GM23338 (cell line): ENCODE results near the gene ITGB5. TPM values are rescaled to one million over a fixed set of nuclear protein-coding genes. Genes with fewer than 3 reads are reported as not detected.

ENCODE experiments used
- ATAC-seq: fragments of 200-7000 bp; cut with Tn5 transposase; 3 replicates; pipeline ENCODE4 v1.9.1; 2020
- DNase-seq: peaks from one replicate; pipeline ENCODE4 v3.0.0-alpha.2; 2015; ENCODE audit warnings: low spot score
- H2AFZ ChIP-seq: fragments of 200-600 bp; sonication (generic); 2 replicates; pipeline ENCODE4 v1.8.0; 2016; ENCODE audit warnings: antibody characterized with exemption, mild to moderate bottlenecking, moderate library complexity
- H3F3A ChIP-seq: fragments of 200-600 bp; sonication (generic); replicated peaks from 2 replicates; pipeline ENCODE4 v1.8.0; 2017; ENCODE audit warnings: antibody characterized with exemption, mixed run types, low read depth
- H3K27ac ChIP-seq: fragments of 200-600 bp; sonication (generic); 2 replicates; pipeline ENCODE4 v1.6.1; 2016; ENCODE audit warnings: low read depth
- H3K27me3 ChIP-seq: fragments of 200-600 bp; sonication (generic); 2 replicates; pipeline ENCODE4 v1.8.0; 2016; ENCODE audit warnings: mild to moderate bottlenecking, mixed run types, moderate library complexity; ENCODE audit not compliant: insufficient read depth
- H3K36me3 ChIP-seq: fragments of 200-600 bp; sonication (generic); 2 replicates; pipeline ENCODE4 v1.8.0; 2016; ENCODE audit warnings: mild to moderate bottlenecking; ENCODE audit not compliant: insufficient read depth
- H3K4me1 ChIP-seq: fragments of 200-600 bp; sonication (generic); 2 replicates; pipeline ENCODE4 v1.8.0; 2016; ENCODE audit warnings: mild to moderate bottlenecking, moderate library complexity; ENCODE audit not compliant: insufficient read depth
- H3K4me2 ChIP-seq: fragments of 200-600 bp; sonication (generic); 2 replicates; pipeline ENCODE4 v1.7.1; 2017; ENCODE audit warnings: mixed run types
- H3K4me3 ChIP-seq: fragments of 200-600 bp; sonication (generic); 2 replicates; pipeline ENCODE4 v1.6.1; 2016; ENCODE audit warnings: mixed run types
- H3K79me2 ChIP-seq: fragments of 200-600 bp; sonication (generic); replicated peaks from 2 replicates; pipeline ENCODE4 v1.8.0; 2017; ENCODE audit warnings: mild to moderate bottlenecking; ENCODE audit not compliant: insufficient read depth
- H3K9me2 ChIP-seq: fragments of 200-600 bp; sonication (generic); 2 replicates; pipeline ENCODE4 v1.8.0; 2017; ENCODE audit not compliant: insufficient read depth
- H4K20me1 ChIP-seq: fragments of 200-600 bp; sonication (generic); replicated peaks from 2 replicates; pipeline ENCODE4 v1.8.0; 2017; ENCODE audit warnings: mild to moderate bottlenecking; ENCODE audit not compliant: insufficient read depth
- H3K27ac Mint-ChIP-seq: 2 replicates; pipeline ENCODE4 v1.8.0; 2020; ENCODE audit warnings: inconsistent platforms, mild to moderate bottlenecking, moderate library complexity, mixed read lengths
- H3K27me3 Mint-ChIP-seq: 3 replicates; pipeline ENCODE4 v1.8.0; 2022; ENCODE audit warnings: low read depth, mild to moderate bottlenecking, moderate library complexity, mixed read lengths, inconsistent platforms; ENCODE audit not compliant: insufficient read depth, poor library complexity
- H3K36me3 Mint-ChIP-seq: 3 replicates; pipeline ENCODE4 v1.8.0; 2021; ENCODE audit warnings: low read depth, mild to moderate bottlenecking, inconsistent platforms, moderate library complexity, mixed read lengths
- H3K4me1 Mint-ChIP-seq: 3 replicates; pipeline ENCODE4 v1.8.0; 2020; ENCODE audit warnings: mild to moderate bottlenecking, inconsistent platforms, mixed read lengths
- H3K4me3 Mint-ChIP-seq: 3 replicates; pipeline ENCODE4 v1.8.0; 2021; ENCODE audit warnings: moderate library complexity, mild to moderate bottlenecking, inconsistent platforms, mixed read lengths
- H3K9me3 Mint-ChIP-seq: 3 replicates; pipeline ENCODE4 v1.8.0; 2020; ENCODE audit warnings: moderate library complexity, mild to moderate bottlenecking, inconsistent platforms, mixed read lengths
- CREB1 ChIP-seq: fragments of 250-450 bp; sonication (Bioruptor Pico); IDR thresholded peaks from 2 replicates; pipeline ENCODE4 v1.5.0; 2020; ENCODE audit warnings: low read depth, mild to moderate bottlenecking, moderate library complexity
- EZH2 ChIP-seq: fragments of 200-600 bp; sonication (generic); IDR thresholded peaks from one replicate; pipeline ENCODE4 v1.8.0; 2017; ENCODE audit warnings: antibody characterized with exemption, mild to moderate bottlenecking, low read depth; ENCODE audit not compliant: unreplicated experiment
- EZH2phosphoT487 ChIP-seq: fragments of 200-600 bp; sonication (generic); IDR thresholded peaks from one replicate; pipeline ENCODE4 v1.8.1; 2018; ENCODE audit warnings: antibody characterized with exemption; ENCODE audit not compliant: unreplicated experiment
- JUNB ChIP-seq: IDR thresholded peaks from one replicate; pipeline ENCODE4 v1.6.1; 2016; ENCODE audit warnings: antibody characterized with exemption; ENCODE audit not compliant: unreplicated experiment
- NANOG ChIP-seq: IDR thresholded peaks from 2 replicates; pipeline ENCODE4 v1.6.1; 2016; ENCODE audit warnings: antibody characterized with exemption, borderline replicate concordance
- POLR2AphosphoS5 ChIP-seq: IDR thresholded peaks from 2 replicates; pipeline ENCODE4 v1.6.1; 2016; ENCODE audit warnings: antibody characterized with exemption, low read depth
- STAT1 ChIP-seq: IDR thresholded peaks from one replicate; pipeline ENCODE4 v1.6.1; 2016; ENCODE audit warnings: antibody characterized with exemption; ENCODE audit not compliant: unreplicated experiment
- ZNF331 ChIP-seq: fragments of 250-450 bp; sonication (Bioruptor Pico); IDR thresholded peaks from 2 replicates; pipeline ENCODE4 v1.5.0; 2020; ENCODE audit warnings: low read depth, mild to moderate bottlenecking, moderate library complexity
- long read RNA-seq: library from polyadenylated mRNA; unstranded; transcript quantifications from one replicate; pipeline ENCODE4 v2.0.0, GENCODE V29; 2020; ENCODE audit not compliant: unreplicated experiment
- polyA plus RNA-seq: library from polyadenylated mRNA; unstranded; fragments of >200 nt; fragmentation: Nextera tagmentation; extraction: Ambion mirVana; gene quantifications from 2 replicates; pipeline ENCODE4 v1.2.1, GENCODE V29; 2016
- total RNA-seq: library from RNA; depleted of rRNA; stranded (reverse); fragments of >200 nt; shearing (Covaris generic); gene quantifications from 2 replicates; pipeline ENCODE4 v1.2.3, GENCODE V29; 2014; rRNA removed
- TF ChIP-seq, protein P1 (sequence below), 2 experiments: fragments of 200-600 bp in 1 of 2; sonication (generic) in 1 of 2; conservative IDR thresholded peaks; 2 replicates each; pipeline versions ENCODE4 v1.5.1 to v1.6.1; 2016 to 2017; ENCODE audit warnings: antibody characterized with exemption in 2 of 2, low read depth in 2 of 2, mild to moderate bottlenecking in 2 of 2, moderate library complexity in 1 of 2
- TF ChIP-seq, protein P2 (sequence below): IDR thresholded peaks from one replicate; pipeline ENCODE4 v1.6.1; 2018; ENCODE audit warnings: antibody characterized with exemption; ENCODE audit not compliant: unreplicated experiment

The ITGB5 gene
- total RNA-seq (242 and 269 TPM in 2 replicates), polyA plus RNA-seq (63.6 and 68.2 TPM in 2 replicates)
- long read RNA-seq, full-length matches to known transcripts = 3 of 18 reads
- long read RNA-seq, partial matches to known transcripts = 7 of 18 reads
- long read RNA-seq, other reads (novel, unspliced or antisense) = 8 of 18 reads

- H3K4me3 ChIP-seq = peak within 1 kb of the TSS; percentile 71
- H3K9me2 ChIP-seq = no peaks in the 10 kb centered on the region
- peak; percentile 67 for ATAC-seq
- H3K27me3 ChIP-seq = no peaks in the 10 kb centered on the region
- Mint-ChIP-seq H3K9me3 (peaks cover 3% of the 10 kb centered on the region), H3K4me1 (peaks cover 63% of the 10 kb centered on the region), H3K36me3 (peaks cover 15% of the 10 kb centered on the region; the same call in 2 of the 3 replicates), H3K27ac (peak within 1 kb of the TSS; percentile 91), H3K27me3 (peaks cover 31% of the 10 kb centered on the region), H3K4me3 (peak within 1 kb of the TSS; percentile 86)
- peaks cover 34% of the 10 kb centered on the region for H3K4me1 ChIP-seq
- H2AFZ ChIP-seq = no peak within 1 kb of the TSS
- H3K36me3 ChIP-seq = no peaks in the 10 kb centered on the region
- DNase-seq = peak; percentile 86
- H3K79me2 ChIP-seq = peaks cover 37% of the 10 kb centered on the region
- TF ChIP-seq POLR2AphosphoS5 (peak; percentile 71), ZNF331 (no peak)
- peaks cover 10% of the 10 kb centered on the region for H3F3A ChIP-seq
- H4K20me1 ChIP-seq = no peaks in the 10 kb centered on the region
- H3K4me2 ChIP-seq = peak within 1 kb of the TSS; percentile 88
- peak within 1 kb of the TSS; percentile 97 for H3K27ac ChIP-seq
Observed at GRCh38 chr3:124887177-124887931, at the start of gene ITGB5. Gene ITGB5 (minus strand): TSS chr3:124887365. CDS start chr3:124887000, 365 bp downstream.

- no peak overlapping the region for H3K4me3 ChIP-seq
- DNase-seq = no peak
- H3K4me2 ChIP-seq = no peak overlapping the region
- H3K27me3 ChIP-seq = no peaks in the 10 kb centered on the region
- no peak overlapping the region for H3K27ac ChIP-seq
- no peak for ATAC-seq
- peaks cover 9% of the 10 kb centered on the region for H3K27me3 Mint-ChIP-seq
- no peak overlapping the region for H2AFZ ChIP-seq
- H3K4me1 Mint-ChIP-seq = no peaks in the 10 kb centered on the region
- no peak overlapping the region for H3K27ac Mint-ChIP-seq
- H3K79me2 ChIP-seq = no peaks in the 10 kb centered on the region
- H3K9me3 Mint-ChIP-seq = no peaks in the 10 kb centered on the region
- no peaks in the 10 kb centered on the region for H3K36me3 Mint-ChIP-seq
- H3K36me3 ChIP-seq = no peaks in the 10 kb centered on the region
- no peaks in the 10 kb centered on the region for H3K4me1 ChIP-seq
- peaks cover 4% of the 10 kb centered on the region; the same call in 1 of the 2 replicates for H3K9me2 ChIP-seq
- no peaks in the 10 kb centered on the region for H4K20me1 ChIP-seq
- H3F3A ChIP-seq = no peaks in the 10 kb centered on the region
- no peak overlapping the region for H3K4me3 Mint-ChIP-seq
- TF ChIP-seq CREB1 (CRISPR knock-in tag) (no peak), ZNF331 (no peak), EZH2phosphoT487 (no peak), JUNB (no peak), EZH2 (no peak), NANOG (no peak), STAT1 (no peak), POLR2AphosphoS5 (no peak)
- TF ChIP-seq, protein P1, sequence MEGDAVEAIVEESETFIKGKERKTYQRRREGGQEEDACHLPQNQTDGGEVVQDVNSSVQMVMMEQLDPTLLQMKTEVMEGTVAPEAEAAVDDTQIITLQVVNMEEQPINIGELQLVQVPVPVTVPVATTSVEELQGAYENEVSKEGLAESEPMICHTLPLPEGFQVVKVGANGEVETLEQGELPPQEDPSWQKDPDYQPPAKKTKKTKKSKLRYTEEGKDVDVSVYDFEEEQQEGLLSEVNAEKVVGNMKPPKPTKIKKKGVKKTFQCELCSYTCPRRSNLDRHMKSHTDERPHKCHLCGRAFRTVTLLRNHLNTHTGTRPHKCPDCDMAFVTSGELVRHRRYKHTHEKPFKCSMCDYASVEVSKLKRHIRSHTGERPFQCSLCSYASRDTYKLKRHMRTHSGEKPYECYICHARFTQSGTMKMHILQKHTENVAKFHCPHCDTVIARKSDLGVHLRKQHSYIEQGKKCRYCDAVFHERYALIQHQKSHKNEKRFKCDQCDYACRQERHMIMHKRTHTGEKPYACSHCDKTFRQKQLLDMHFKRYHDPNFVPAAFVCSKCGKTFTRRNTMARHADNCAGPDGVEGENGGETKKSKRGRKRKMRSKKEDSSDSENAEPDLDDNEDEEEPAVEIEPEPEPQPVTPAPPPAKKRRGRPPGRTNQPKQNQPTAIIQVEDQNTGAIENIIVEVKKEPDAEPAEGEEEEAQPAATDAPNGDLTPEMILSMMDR (conservative IDR thresholded peaks at IDR 0.05; ENCODE audit: low read depth in 2 of 2) = no peak
- TF ChIP-seq, protein P2, sequence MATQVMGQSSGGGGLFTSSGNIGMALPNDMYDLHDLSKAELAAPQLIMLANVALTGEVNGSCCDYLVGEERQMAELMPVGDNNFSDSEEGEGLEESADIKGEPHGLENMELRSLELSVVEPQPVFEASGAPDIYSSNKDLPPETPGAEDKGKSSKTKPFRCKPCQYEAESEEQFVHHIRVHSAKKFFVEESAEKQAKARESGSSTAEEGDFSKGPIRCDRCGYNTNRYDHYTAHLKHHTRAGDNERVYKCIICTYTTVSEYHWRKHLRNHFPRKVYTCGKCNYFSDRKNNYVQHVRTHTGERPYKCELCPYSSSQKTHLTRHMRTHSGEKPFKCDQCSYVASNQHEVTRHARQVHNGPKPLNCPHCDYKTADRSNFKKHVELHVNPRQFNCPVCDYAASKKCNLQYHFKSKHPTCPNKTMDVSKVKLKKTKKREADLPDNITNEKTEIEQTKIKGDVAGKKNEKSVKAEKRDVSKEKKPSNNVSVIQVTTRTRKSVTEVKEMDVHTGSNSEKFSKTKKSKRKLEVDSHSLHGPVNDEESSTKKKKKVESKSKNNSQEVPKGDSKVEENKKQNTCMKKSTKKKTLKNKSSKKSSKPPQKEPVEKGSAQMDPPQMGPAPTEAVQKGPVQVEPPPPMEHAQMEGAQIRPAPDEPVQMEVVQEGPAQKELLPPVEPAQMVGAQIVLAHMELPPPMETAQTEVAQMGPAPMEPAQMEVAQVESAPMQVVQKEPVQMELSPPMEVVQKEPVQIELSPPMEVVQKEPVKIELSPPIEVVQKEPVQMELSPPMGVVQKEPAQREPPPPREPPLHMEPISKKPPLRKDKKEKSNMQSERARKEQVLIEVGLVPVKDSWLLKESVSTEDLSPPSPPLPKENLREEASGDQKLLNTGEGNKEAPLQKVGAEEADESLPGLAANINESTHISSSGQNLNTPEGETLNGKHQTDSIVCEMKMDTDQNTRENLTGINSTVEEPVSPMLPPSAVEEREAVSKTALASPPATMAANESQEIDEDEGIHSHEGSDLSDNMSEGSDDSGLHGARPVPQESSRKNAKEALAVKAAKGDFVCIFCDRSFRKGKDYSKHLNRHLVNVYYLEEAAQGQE = no peak
Observed at GRCh38 chr3:124935794-124936542, 48.8 kb upstream of the ITGB5 start.
